ENCODE data around the gene OTOP1.
"Not testable (repeated sequence)": the region's sequence is repeated elsewhere in the genome, so short reads cannot be mapped to it uniquely, and the experiment has no call there.

Gene OTOP1

DNA sequence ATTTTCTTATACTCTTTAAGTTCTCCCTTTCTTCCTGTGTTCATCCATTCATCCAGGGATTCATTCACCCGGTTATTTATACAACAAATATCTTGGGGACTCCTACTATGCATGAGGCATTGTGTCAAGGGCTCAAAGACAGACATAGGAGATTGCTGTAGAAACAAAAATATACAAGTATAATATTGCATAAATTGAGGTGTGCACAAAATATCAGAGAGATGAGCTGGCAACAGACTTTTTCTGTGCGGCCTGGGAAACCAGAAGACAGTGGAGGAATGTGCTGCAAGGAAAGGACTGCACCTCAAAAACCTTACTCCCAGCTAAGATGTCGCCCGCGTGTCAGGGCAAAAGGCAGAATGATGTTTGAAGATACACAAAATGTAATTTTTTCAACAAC, 9.6 kb downstream of the OTOP1 start:
- Histone ChIP-seq H3K9me3 (ENCODE audit: low read length) (no peaks in the 10 kb centered on the region), H3K27me3 (ENCODE audit: insufficient read depth, low read length) (peaks cover 7% of the 10 kb centered on the region), H2AFZ (ENCODE audit: low read depth, low read length) (no peak overlapping the region), H3K4me1 (ENCODE audit: insufficient read depth, low read length) (no peaks in the 10 kb centered on the region), H3K36me3 (ENCODE audit: insufficient read depth, low read length) (no peaks in the 10 kb centered on the region), H3K4me3 (ENCODE audit: low read length) (no peak overlapping the region)

DNA sequence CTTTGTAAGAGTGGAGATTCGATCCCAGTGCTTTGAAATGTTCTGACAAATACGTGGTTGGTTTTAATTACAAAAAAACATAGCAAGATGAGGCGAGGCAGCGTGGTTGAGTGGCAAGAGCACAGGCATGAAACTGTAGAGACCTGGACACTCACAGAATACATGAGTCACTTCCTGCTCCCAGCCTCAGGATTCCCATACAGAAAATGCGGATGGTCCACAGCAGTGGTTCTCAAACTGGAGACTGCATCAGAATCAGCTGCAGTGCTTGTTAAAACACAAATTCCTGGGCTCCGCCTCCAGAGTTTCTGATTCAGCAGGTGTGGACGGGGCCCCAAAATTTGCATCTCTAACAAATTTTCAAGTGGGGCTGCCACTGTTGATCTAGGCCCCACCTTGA, 10.1 kb downstream of the OTOP1 start:
- H3K4me3 ChIP-seq (ENCODE audit: low read length), result no peak overlapping the region
- no peaks in the 10 kb centered on the region for H3K4me1 ChIP-seq (ENCODE audit: insufficient read depth, low read length)
- H3K27me3 ChIP-seq (ENCODE audit: insufficient read depth, low read length), result peaks cover 4% of the 10 kb centered on the region
- H3K9me3 ChIP-seq (ENCODE audit: low read length), result no peaks in the 10 kb centered on the region
- H2AFZ ChIP-seq (ENCODE audit: low read depth, low read length), result no peak overlapping the region
- H3K36me3 ChIP-seq (ENCODE audit: insufficient read depth, low read length), result no peaks in the 10 kb centered on the region

- H3K36me3 ChIP-seq (ENCODE audit: insufficient read depth, low read length); H3K4me3 ChIP-seq (ENCODE audit: low read length); H3K27me3 ChIP-seq (ENCODE audit: insufficient read depth, low read length); H3K9me3 ChIP-seq (ENCODE audit: low read length); H3K4me1 ChIP-seq (ENCODE audit: insufficient read depth, low read length); H2AFZ ChIP-seq (ENCODE audit: low read depth, low read length): not testable (repeated sequence)
Measured at GRCh38 chr4:4213674-4214073, 13.1 kb downstream of the OTOP1 start.

GRCh38 chr4:4206204-4206603, 20.5 kb downstream of the OTOP1 start:
- H3K4me3 ChIP-seq (ENCODE audit: low read length), result no peak overlapping the region
- no peaks in the 10 kb centered on the region for H3K9me3 ChIP-seq (ENCODE audit: low read length)
- H3K27me3 ChIP-seq (ENCODE audit: insufficient read depth, low read length), result no peaks in the 10 kb centered on the region
- H2AFZ ChIP-seq (ENCODE audit: low read depth, low read length), result no peak overlapping the region
- peaks cover 4% of the 10 kb centered on the region for H3K4me1 ChIP-seq (ENCODE audit: insufficient read depth, low read length)
- no peaks in the 10 kb centered on the region for H3K36me3 ChIP-seq (ENCODE audit: insufficient read depth, low read length)

DNA sequence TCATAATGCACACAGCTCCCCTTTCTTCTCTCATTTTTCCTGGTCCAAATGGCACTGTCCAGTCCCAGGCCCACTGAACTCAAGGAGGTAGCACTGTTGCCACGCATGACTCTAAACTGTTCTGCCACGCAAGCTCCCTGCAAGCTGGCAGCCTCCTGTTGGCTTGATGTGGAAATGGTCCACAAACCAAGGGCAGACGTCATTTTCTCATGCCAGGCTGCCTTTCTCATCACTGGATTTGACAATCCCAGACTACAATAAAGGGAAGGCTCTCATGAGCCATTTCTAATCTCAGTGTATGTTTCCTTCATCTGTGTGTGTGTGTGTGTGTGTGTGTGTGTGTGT, 22.4 kb downstream of the OTOP1 start:
- H3K4me3 ChIP-seq (ENCODE audit: low read length), result no peak overlapping the region
- H3K4me1 ChIP-seq (ENCODE audit: insufficient read depth, low read length), result peaks cover 4% of the 10 kb centered on the region
- no peak overlapping the region for H2AFZ ChIP-seq (ENCODE audit: low read depth, low read length)
- no peaks in the 10 kb centered on the region for H3K36me3 ChIP-seq (ENCODE audit: insufficient read depth, low read length)
- no peaks in the 10 kb centered on the region for H3K27me3 ChIP-seq (ENCODE audit: insufficient read depth, low read length)
- H3K9me3 ChIP-seq (ENCODE audit: low read length), result no peaks in the 10 kb centered on the region

DNA sequence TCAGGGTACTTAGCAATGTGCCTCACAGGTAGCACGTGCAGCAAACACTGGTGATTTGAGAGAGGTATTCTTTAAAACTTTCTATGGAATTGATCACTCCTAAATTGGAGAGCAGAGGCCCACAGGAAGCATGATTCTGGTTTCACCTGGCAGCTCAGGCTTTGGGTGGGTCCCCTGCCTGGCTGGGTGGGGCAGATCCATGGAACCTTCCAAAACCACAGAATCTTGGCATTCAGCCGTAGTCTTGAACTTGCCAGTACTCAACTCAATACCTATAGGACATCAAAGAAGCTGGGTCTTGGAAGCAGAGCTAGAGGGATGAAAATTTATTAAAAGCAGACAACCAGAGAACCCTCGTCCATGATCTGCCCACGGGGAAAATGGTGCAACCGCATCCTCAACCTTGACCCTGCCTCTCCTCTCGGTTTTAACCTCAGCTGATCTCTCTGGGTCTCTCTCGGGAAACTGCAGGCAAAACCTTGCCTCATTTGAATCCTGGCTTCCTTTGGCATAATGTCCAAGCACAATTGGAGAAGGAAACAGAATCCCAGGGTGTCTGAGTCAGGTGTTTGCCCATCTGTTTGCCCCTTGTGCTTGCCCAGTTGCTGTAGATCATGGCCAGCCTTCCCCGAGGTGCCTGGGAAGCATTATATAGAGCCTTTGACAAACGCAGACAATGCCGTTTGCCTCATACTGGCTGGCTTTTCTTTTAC, 22.9 kb downstream of the OTOP1 start:
- H3K9me3 ChIP-seq (ENCODE audit: low read length), result no peaks in the 10 kb centered on the region
- H3K4me3 ChIP-seq (ENCODE audit: low read length), result no peak overlapping the region
- no peaks in the 10 kb centered on the region for H3K36me3 ChIP-seq (ENCODE audit: insufficient read depth, low read length)
- H2AFZ ChIP-seq (ENCODE audit: low read depth, low read length), result no peak overlapping the region
- H3K27me3 ChIP-seq (ENCODE audit: insufficient read depth, low read length), result no peaks in the 10 kb centered on the region
- peaks cover 4% of the 10 kb centered on the region for H3K4me1 ChIP-seq (ENCODE audit: insufficient read depth, low read length)

DNA sequence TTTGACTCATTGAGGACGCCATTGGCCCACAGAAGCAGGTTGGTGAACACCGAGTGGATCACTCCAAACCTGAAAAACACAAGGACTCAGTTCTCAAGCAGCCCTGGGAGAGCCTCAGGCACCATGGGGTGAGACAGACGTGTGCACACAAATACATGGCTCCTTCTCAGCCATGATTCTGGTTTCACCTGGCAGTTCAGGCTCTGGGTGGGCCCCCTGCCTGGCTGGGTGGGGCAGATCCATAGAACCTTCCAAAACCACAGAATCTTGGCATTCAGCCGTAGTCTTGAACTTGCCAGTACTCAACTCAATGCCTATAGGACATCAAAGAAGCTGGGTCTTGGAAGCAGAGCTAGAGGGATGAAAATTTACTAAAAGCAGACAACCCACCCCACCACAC, 24.2 kb downstream of the OTOP1 start:
- no peaks in the 10 kb centered on the region for H3K27me3 ChIP-seq (ENCODE audit: insufficient read depth, low read length)
- H3K36me3 ChIP-seq (ENCODE audit: insufficient read depth, low read length), result no peaks in the 10 kb centered on the region
- peaks cover 4% of the 10 kb centered on the region for H3K4me1 ChIP-seq (ENCODE audit: insufficient read depth, low read length)
- H3K4me3 ChIP-seq (ENCODE audit: low read length), result no peak overlapping the region
- H3K9me3 ChIP-seq (ENCODE audit: low read length), result no peaks in the 10 kb centered on the region
- H2AFZ ChIP-seq (ENCODE audit: low read depth, low read length), result no peak overlapping the region

GRCh38 chr4:4200624-4201023, 26.1 kb downstream of the OTOP1 start:
- H3K9me3 ChIP-seq (ENCODE audit: low read length), result no peaks in the 10 kb centered on the region
- no peak overlapping the region for H2AFZ ChIP-seq (ENCODE audit: low read depth, low read length)
- no peaks in the 10 kb centered on the region for H3K27me3 ChIP-seq (ENCODE audit: insufficient read depth, low read length)

GRCh38 chr4:4195354-4195753, 31.4 kb downstream of the OTOP1 start:
- Histone ChIP-seq H3K4me1 (ENCODE audit: insufficient read depth, low read length) (no peaks in the 10 kb centered on the region), H3K27me3 (ENCODE audit: insufficient read depth, low read length) (peaks cover 6% of the 10 kb centered on the region), H2AFZ (ENCODE audit: low read depth, low read length) (no peak overlapping the region), H3K4me3 (ENCODE audit: low read length) (no peak overlapping the region), H3K9me3 (ENCODE audit: low read length) (no peaks in the 10 kb centered on the region), H3K36me3 (ENCODE audit: insufficient read depth, low read length) (no peaks in the 10 kb centered on the region)

More at GRCh38 chr4:4200624-4201023, 26.1 kb downstream of the OTOP1 start:
- Histone ChIP-seq H3K4me1 (ENCODE audit: insufficient read depth, low read length) (peaks cover 4% of the 10 kb centered on the region), H3K36me3 (ENCODE audit: insufficient read depth, low read length) (no peaks in the 10 kb centered on the region), H3K4me3 (ENCODE audit: low read length) (no peak overlapping the region)

- not testable (repeated sequence) for H3K36me3 ChIP-seq (ENCODE audit: insufficient read depth, low read length); H3K27me3 ChIP-seq (ENCODE audit: insufficient read depth, low read length); H3K4me3 ChIP-seq (ENCODE audit: low read length); H3K9me3 ChIP-seq (ENCODE audit: low read length); H3K4me1 ChIP-seq (ENCODE audit: insufficient read depth, low read length); H2AFZ ChIP-seq (ENCODE audit: low read depth, low read length)
Measured at GRCh38 chr4:4188557-4188956, 38.2 kb downstream of the OTOP1 start.

GRCh38 chr4:4185528-4185927, 41.2 kb downstream of the OTOP1 start:
- no peaks in the 10 kb centered on the region for H3K4me1 ChIP-seq (ENCODE audit: insufficient read depth, low read length)
- peaks cover 6% of the 10 kb centered on the region for H3K27me3 ChIP-seq (ENCODE audit: insufficient read depth, low read length)
- H2AFZ ChIP-seq (ENCODE audit: low read depth, low read length), result no peak overlapping the region
- no peaks in the 10 kb centered on the region for H3K9me3 ChIP-seq (ENCODE audit: low read length)
- no peaks in the 10 kb centered on the region for H3K36me3 ChIP-seq (ENCODE audit: insufficient read depth, low read length)
- H3K4me3 ChIP-seq (ENCODE audit: low read length), result no peak overlapping the region

- no peak overlapping the region for H2AFZ ChIP-seq (ENCODE audit: low read depth, low read length)
- no peak overlapping the region for H3K4me3 ChIP-seq (ENCODE audit: low read length)
- H3K27me3 ChIP-seq (ENCODE audit: insufficient read depth, low read length), result peaks cover 8% of the 10 kb centered on the region
- H3K36me3 ChIP-seq (ENCODE audit: insufficient read depth, low read length), result no peaks in the 10 kb centered on the region
- no peaks in the 10 kb centered on the region for H3K9me3 ChIP-seq (ENCODE audit: low read length)
- no peaks in the 10 kb centered on the region for H3K4me1 ChIP-seq (ENCODE audit: insufficient read depth, low read length)
Measured at GRCh38 chr4:4182835-4183568, 43.7 kb downstream of the OTOP1 start.

DNA sequence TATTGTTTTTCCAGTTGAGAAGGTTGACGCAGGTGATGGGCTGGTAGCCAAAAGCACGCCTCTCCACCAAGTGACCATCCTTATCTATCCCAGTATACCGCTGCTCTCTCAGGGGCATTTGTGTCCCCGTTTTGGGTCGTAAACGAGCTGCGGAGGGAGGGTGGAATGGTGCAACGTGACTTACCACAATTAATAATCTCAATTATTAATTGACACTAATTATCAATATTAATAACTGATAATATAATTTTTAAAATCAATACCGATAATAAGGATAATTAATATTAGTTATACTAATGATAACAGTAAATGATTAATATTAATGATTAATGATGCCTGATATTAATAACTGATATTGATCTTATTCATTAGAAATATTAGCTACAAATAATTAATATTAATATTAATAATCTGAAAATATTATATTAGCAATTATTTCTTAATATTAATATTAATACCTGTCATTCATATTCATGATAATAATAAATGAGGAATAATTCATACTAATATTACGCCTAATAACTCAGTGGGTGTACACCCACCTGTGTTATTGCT, 56.1 kb downstream of the OTOP1 start:
- H3K27me3 ChIP-seq (ENCODE audit: insufficient read depth, low read length), result peaks cover 5% of the 10 kb centered on the region
- H3K4me1 ChIP-seq (ENCODE audit: insufficient read depth, low read length), result peaks cover 2% of the 10 kb centered on the region
- H3K4me3 ChIP-seq (ENCODE audit: low read length), result no peak overlapping the region
- H2AFZ ChIP-seq (ENCODE audit: low read depth, low read length), result no peak overlapping the region
- no peaks in the 10 kb centered on the region for H3K36me3 ChIP-seq (ENCODE audit: insufficient read depth, low read length)
- H3K9me3 ChIP-seq (ENCODE audit: low read length), result no peaks in the 10 kb centered on the region
